Retina (tissue), 1 donor: ENCODE measurements around the gene EXOG.
A peak's percentile ranks its signal among the peaks of the same experiment; 100 is the strongest.

ENCODE experiments used
- DNase-seq: peaks from one replicate; pipeline ENCODE4 v3.0.0-alpha.2; 2016

EXOG gene, protein sequence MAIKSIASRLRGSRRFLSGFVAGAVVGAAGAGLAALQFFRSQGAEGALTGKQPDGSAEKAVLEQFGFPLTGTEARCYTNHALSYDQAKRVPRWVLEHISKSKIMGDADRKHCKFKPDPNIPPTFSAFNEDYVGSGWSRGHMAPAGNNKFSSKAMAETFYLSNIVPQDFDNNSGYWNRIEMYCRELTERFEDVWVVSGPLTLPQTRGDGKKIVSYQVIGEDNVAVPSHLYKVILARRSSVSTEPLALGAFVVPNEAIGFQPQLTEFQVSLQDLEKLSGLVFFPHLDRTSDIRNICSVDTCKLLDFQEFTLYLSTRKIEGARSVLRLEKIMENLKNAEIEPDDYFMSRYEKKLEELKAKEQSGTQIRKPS

DNA sequence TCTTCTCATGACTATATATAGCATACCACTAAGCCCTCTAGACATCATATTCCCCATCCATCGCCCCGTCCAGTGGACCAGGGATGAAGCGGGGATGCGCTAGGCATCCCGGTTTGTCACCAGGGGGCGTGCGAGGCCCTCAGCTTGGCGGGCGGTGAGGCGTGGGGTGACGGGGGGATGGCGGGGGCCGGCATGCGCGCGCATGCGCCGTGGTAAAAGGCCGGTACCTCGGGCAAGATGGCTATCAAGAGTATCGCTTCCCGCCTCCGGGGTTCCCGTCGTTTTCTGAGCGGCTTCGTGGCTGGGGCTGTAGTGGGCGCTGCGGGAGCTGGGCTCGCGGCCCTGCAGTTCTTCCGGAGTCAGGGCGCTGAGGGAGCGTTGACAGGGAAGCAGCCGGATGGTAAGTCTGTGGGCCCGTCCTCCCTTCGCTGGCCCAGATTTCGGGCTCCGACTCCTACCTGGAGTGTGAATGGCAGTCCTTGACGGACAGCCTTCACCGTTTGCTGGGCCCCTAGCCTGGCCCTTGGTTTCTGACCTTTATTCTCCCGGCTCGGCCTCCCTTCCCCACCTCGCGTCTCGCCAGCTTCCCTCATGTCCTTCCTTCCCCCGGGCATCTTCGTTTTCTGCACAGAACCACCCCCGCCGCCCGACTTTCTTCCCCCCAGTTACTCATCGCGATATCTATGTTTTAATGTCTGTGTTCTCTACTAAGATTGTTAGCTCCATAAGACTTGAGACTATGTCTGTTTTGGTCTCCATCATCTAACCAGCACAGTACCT lies at the start of gene EXOG:
EXOG (plus strand) TSS at position 210 of the 780 bp plus-strand sequence; CDS start at position 238, 28 bp downstream.
- peak; percentile 93 for DNase-seq

DNA sequence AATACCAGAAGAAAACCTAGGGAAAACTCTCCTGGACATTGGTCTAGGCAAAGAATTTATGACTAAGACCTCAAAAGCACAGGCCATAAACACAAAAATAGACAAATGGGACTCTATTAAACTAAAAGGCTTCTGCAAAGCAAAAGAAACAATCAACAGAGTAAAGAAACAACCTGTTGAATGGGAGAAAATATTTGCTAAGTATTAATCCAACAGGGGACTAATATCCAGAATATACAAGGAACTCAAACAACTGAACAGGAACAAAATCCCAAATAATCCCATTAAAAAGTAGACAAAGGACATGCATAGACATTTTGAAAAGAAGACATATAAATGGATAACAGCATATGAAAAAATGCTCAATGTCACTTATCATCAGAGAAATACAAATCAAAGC lies 49.3 kb upstream of the EXOG start:
- DNase-seq: no peak

DNA sequence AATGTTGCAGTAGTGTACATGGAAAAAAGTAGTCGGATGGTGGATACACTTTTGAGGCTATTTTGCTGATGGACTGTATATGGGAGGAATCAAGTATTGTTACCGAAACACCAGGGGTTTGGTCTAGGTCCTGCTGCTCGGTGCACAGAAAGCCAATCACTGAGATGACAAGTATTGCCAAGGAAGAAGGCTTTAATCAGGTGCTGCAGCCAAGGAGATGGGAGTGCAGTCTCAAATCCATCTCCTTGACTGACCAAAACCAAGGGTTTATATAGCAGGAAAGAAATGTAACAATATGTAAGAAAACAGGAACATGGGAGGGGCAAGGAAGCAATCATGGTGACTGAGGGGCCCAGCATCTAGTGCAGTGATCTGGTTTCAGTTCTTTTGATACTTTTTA lies 45.3 kb upstream of the EXOG start:
- no peak for DNase-seq

DNA sequence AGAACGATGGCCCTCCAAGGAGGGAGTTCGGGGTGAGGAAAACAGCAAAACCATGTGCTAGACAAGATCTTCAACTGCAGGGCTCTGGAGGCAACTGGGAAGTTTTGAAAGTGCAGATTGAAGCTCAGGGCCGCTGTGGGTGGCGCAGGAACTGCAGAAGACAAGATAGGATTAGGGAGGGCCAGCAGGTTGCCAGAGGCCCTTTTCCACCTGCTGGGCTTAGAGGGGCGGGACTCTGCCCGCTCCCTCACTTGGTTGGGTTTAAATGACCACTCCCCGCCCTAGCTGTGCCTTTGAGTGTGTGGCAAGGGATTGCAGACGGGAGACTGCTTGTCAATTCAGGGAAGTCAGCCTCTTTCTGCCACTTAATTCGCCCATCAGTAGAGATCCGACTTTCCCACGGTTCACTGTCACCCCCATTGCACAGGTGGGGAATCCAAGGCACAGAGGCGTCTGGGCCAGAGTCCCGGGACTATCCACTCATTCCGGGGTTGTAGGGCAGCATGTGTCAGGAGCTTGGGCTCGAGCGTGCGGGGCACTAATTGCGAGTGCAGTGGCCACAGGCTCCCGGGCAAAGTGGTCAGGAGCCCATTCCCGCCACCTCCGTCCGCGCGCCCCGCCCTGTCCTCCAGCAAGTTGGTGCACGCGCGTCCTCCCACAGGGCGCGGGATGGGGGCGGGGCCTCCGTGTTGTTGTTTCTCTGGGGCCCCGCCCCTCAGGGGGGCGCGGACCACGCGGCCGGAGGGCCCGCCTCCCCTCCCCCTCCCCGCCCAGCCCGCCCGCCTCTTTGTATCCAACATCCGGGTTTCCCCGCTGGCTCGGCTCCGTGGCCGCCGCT lies 42.8 kb upstream of the EXOG start, which contains the start of gene ACVR2B:
ACVR2B (plus strand) TSS at position 816 of the 838 bp plus-strand sequence. CDS start 433 bp downstream, outside the sequence.
- DNase-seq: peak; percentile 88

DNA sequence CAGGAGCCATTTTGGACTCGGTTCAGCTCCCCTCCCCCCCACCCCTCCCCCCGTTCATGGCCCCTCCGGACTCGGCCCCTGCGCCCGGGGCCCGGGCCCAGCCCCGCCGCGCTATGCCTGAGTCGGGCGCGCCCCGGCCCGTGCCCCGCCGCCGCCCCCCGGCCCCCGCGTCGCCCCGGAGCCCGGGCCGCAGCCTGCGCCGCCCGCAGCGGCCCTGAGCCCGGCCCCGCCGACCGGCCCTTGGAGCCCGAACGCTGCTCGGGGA lies 42.3 kb upstream of the EXOG start:
- DNase-seq: no peak

DNA sequence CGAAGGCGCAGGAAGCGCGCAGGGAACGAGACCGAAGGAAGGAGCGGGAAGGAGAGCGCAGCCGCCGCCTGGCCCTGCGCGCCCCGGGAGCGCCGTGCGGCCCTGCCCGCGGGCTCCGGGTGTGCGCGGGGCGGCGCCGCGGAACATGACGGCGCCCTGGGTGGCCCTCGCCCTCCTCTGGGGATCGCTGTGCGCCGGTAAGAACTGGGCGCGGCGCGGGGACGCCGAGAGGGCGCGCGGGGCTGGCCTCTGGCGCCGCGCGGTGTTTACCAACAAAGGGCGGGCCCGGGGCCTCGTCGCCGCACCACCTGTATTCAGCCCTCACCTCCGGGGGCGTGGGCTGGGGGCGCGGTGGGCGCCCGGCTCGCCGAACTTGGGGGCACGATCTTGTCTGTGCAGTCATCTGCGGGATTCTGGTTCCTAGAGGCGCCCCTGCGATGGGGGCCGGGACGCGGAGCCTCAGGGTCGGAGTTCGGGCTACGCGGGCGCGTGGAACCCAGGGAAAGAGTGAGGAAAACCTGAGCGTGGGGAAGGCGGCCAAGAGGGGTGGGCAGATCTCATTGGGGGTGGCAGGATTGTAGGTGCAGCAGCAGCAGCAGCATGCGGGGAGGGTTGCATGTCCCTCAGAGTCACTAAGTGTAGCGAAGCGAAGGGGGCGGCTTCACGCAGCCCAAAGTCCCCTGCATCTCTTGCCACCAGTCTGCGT lies 41.8 kb upstream of the EXOG start:
- peak; percentile 83 for DNase-seq

DNA sequence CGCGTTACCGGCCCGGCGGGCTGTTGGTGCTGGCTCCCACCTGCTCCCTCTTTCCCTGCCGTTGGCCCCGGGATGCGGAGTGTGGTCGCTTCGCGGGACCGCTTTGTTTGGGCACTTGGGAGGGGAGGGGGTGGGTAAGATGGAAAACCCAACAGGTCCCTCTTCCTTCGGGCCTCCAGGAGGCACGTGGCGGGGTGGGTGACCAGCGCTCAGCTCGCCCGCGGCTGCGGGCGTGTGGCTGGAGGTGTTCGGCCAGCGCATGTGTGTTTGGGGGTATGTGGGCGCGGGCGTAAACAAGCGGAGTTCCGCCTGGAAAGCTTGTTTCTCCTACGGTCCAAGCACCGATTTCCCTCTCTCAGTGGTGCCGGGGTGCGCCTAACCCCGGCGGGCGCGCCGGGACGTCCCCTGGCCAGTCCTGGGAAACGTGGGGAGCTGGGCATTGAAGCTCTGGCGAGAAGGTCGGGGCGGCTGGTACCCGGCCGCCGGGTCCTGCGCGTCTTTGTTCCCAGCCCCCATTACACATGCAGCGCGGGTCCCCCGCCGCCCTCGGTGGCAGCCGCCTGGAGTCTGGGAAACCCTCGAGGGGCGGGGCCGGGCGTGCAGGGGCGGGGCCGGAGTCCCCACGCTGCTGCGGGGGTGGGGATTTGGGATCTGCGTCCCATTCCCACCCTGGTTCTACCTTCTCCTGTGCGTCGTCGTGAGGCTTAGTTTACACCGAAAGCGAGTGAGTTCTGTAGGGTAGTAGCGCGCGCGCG lies 41.1 kb upstream of the EXOG start:
- DNase-seq: peak; percentile 84

DNA sequence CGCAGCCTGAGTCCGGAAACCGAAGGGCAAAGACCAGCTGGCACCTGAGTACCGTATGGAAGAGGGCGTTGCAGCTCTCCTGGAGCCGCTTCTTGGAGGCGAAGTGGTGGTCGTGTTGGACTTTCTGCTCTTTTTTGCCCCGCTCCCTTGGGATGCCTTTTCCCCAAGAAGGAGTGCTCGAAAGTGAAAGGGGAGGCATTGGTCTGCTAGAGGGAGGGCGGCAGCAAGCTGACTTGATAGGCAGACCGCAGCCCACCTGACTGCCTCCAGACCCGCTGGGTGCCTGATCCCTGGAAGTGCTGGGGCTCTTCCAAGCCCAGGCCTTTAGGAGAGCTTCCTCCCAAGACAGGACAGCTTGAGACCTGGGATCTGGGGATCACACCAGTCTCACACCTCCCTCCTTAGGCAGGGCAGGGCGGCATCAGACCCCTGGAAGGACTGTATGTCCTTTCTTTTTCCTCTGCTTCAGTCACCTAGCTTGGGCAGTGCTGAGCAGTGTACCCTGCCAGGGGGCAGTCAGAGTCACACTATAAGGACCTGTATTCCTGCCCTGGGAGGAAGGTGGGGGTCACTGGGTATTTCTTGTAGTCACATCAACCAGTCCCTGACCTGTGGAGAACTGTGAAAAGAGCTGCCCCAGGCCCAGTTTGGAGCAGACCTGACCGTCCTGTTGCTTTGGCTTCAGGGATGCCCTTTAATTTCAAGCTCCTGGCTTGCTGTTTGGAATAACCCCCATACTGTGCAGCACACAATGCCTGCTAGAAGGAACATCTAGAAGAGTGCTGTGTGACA lies 40.3 kb upstream of the EXOG start:
- no peak for DNase-seq

DNA sequence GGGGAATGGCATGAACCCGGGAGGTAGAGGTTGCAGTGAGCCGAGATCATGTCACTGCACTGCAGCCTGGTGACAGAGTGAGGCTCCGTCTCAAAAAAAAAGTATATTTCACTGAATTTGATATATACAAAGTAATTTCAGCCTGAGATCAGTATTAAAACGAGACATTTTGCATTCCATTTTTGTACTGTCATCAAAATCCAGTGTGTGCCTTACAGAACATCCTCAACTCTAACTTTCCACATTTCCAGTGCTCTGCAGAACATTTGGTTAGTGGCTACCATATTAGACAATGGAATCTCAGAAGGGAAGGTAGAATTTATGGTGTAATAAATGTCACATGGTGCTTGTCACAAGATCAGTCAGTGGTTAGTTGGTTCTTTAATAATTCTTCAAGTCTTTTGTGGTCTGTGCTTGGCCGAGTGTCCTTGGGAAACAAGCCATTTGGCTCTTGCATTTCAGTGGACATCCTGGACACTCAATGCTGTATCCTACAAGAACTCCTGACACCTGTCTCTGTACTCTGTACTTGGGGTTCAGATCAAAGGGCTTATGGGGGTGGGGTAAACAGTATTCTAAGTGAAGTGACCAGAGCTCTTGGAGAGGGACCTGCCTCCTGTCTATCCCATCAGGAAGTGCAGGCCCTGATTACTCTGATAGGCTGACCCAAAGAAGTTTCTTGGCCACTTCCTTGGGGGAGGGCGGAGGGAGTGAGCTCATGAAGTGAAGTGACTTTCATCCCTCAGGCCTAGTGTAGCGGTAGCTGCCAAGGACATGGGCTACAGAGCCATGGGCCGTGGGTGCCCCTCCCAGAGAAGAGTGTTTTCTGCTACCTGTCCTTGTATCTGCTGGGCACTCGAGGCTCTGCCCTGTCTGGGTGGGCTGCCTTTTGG lies 38.8 kb upstream of the EXOG start:
- DNase-seq: no peak

DNA sequence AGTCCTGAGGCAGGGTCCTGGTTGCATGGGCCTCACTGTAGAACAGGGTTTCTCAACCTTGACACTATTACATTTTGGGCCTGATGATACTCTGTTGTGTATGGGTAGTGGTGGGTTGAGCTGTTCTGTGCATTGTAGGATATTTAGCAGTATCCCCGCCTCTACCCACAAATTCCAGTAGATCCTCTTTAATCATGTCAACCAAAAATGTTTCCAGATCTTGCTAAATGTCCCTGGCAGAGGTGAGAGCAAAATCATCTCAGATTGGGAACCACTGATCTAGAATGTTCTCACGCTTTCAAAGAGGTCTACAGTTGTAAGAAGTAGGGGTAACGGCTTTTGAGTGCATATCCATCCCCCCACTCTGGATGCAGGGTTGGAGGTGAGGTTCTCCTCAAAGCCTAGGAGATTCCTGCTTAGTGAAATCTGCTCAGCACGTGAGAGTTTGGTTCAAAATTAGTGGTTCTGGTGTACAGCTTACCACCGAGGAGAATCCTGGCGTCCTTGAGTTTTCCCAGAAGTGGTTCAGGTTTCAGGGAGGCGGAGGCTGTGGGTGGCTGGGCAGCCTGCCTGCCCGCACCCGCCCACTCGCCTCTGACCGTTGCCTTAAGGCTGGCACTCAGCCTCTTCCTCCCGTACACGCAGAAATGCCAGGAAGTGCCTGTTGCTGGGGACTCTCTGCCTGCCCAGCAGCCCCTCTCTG lies 37.2 kb upstream of the EXOG start:
- no peak for DNase-seq

DNA sequence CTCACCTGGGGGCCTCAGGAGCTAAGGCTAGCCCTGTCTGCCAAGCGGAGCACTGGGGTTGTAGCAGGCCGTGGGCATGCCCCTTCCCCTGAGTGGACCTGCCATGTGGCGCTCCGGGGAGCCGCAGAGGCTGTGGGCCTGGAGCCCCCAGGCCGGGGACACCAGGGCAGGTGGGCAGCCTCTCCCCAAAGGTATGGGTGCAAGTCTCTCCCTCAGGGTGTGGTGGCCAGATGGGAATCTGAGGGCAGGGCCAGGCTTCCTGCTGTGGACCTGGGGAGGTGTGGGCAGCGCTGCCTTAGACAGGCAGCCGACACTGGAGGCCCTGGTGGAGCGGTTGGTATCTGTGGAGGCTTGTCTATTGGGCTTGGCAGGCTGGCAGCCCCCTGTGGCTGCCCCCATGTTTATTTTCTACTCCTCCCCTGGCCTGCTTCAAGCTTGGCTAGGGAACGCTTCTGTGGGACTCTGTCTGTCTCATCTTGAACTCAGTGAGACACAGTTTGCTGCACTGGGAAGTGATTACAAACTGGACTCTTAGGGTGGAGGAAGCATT lies 36.6 kb upstream of the EXOG start:
- DNase-seq: no peak

DNA sequence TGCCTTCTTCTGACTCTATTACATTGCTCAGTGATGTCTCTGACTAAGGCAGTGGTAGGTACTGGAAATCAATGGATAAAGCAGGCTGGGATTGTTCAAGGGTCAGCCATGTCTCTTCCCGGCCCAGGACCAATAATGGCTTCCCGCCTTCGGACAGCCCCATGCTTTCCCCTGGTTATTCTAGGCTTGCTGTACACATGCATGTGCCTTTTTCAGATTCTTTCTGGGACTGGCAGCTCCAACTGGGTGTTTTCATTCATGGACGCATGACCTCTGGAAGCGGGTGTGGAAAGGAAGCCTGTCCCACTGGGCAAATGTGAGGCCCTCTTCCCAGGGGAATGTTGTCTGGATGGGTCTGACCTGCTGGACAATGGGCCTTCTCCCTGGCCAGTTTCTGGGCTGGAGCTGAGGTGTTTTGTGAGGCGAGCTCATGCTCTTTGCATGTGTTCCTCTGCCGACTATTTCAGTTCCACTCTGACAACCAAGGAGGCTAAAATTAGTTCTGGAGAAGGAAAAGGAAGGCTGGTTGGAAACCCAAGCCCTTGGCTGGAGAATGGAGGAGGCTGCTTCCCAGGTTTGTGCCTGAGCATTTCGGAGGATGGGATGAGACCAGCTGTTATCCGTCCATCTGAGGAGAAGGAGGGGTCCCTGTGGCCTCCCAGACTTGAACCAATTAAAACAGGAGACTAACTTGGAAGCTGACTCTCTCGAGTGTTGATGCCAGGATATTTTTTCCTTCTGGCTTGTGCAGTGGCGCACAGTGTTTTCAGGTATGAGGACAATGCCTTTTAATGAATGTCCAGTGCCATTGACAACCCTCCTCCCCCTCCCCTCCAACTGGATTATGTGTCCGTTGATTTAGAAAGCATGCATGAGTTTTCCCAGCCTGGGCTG lies 35.5 kb upstream of the EXOG start:
- no peak for DNase-seq

DNA sequence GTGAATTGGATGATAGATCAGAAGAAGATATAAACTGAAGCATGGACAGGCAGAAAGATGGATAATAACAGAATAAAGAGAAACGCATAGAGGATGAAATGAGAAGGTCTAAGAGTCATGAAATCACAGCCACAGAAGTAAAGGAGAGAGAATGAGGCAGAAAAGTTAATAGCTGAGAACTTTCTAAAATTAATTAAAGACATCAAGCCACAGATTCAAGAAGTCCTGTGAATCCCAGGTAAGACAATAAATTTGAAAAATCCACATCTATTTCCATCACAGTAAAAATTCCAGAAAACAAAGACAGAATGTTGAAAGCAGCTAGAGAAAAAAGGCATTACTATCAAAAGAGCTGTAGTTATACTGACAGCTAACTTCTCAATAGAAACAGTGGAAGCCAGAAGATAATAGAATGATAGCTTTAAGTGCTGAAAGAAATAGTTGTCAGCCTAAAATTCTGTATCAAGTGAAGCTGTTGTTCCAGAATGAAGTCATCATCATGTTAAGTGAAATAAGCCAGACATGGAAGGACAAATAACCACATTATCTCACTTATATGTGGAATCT lies 30.5 kb upstream of the EXOG start:
- no peak for DNase-seq

DNA sequence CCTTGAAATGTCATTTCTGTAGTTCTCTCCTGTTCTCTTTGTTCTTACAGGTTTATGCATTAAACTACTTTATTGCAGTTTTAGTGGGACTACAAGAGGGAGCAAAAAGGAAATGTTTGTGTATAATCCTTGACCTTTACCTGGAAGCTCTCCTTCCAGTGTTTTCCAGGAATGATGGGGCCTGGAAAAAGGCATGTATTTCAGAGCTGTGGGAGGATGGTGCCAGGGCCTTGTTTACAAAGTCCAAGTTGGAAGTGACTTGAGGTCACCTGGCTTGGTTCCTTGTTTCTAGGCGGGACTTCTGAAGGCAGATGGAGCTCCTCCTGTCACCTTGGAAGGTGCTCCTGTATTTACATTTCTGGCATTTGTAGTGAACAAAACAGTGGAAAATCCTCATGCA lies 27.4 kb upstream of the EXOG start:
- no peak for DNase-seq

DNA sequence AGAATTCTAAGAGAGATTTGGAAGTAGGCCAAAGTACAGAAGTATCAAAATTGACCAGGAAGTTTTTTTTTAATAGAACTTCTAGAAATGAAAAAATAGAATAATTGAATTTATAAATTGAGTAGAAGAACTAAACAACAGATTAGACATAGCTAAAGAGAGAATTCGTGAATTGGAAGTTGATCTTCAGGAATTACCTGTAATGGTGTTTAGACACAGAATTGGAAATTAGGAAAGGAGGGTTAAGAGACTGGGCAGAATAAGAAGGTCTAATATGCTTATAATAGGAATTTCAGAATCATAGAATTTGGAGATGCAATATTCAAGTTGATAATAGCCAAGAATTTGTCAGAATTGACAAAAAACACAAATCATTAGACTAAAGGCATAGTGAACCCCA lies 26.3 kb upstream of the EXOG start:
- DNase-seq: no peak

DNA sequence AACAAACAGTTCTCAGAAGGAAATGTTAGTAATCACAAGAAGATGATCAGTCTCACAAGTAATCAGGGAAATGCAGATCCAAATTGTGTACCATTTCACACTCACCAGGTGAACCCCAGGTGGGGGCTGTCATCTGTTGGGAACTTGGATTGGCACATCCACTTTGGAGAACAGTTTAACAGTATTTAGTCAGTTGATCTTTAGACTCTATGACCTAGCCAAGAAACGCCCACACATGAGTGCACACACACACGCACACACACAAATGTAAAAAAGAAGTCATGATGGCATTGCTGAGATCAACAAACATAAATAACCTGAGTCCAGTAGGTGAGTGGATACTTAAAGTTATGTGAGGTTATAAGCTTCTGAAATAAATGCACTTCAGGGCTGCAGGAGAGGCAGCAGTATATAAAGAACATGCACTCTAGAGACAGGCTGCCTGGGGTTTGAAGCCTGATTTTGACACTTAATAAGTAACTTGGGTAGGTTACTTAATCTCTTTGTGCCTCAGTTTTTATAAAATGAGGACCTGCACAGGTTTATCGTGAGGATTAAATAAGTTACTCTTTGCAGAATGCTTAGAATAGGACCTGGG lies 24.8 kb upstream of the EXOG start:
- no peak for DNase-seq

DNA sequence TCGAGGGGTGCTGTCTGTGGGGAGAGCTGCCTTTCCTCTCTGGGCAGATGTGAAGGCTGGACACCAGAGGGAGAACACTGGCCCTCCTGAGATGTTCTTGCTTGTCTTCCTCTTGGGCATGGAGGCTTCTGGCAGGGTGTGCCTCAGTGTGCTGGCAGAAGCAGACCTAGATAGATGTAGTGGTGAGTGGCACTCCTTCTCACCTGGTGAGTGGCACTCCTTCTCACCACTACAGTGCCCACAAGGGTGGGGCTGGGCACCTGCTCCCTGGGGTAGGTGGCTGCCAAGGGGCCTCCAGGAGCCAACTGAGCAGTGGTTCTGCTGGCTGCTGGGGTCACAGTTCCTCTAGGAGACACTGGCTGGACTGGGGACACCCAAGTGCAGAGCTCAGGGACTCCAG lies 23.8 kb upstream of the EXOG start:
- no peak for DNase-seq
